ENCODE data around the gene EIF4H. TPM values are rescaled to one million over a fixed set of nuclear protein-coding genes. Genes with fewer than 3 reads are reported as not detected.
A peak's percentile ranks its signal among the peaks of the same experiment; 100 is the strongest.

The EIF4H gene
- total RNA-seq, 4 donors from 2014 or later, result 175 to 250 (median 213) TPM

GRCh38 chr7:74215921-74216320 is 41.8 kb downstream of the EIF4H start:
- H3K9me3 ChIP-seq, result no peaks in the 10 kb centered on the region
- WGBS, 2 donors (ENCODE audit: low coverage in 1 of 2), result 78 to 100% methylated on average over 1 to 15 of the region's 15 CpGs
- no peaks in the 10 kb centered on the region for H3K27me3 ChIP-seq
- in situ Hi-C loops (cut with MboI; ENCODE audit: low pct_ligation_motif_present in 1 of 4, low pct_unique_long_range_greater_than_20kb in 1 of 4, low sequenced_read_pairs in 3 of 4), result no loop called here
- no peak overlapping the region for H3K4me3 ChIP-seq
- no peak for DNase-seq
- no peak overlapping the region for H3K27ac ChIP-seq
- peaks cover 0 to 4% (median 0%) of the 10 kb centered on the region in 4 donors for H3K4me1 ChIP-seq
- intact Hi-C loops (cut with DNase I; ENCODE audit: low total_unique reads), result no loop called here
- no peaks in the 10 kb centered on the region for H3K36me3 ChIP-seq
- TF ChIP-seq POLR2A (IDR thresholded peaks at IDR 0.05) (no peak), POLR2AphosphoS5 (IDR thresholded peaks at IDR 0.05) (no peak), EP300 (IDR thresholded peaks at IDR 0.05; ENCODE audit: low read depth) (no peak)
- TF ChIP-seq, protein P1, sequence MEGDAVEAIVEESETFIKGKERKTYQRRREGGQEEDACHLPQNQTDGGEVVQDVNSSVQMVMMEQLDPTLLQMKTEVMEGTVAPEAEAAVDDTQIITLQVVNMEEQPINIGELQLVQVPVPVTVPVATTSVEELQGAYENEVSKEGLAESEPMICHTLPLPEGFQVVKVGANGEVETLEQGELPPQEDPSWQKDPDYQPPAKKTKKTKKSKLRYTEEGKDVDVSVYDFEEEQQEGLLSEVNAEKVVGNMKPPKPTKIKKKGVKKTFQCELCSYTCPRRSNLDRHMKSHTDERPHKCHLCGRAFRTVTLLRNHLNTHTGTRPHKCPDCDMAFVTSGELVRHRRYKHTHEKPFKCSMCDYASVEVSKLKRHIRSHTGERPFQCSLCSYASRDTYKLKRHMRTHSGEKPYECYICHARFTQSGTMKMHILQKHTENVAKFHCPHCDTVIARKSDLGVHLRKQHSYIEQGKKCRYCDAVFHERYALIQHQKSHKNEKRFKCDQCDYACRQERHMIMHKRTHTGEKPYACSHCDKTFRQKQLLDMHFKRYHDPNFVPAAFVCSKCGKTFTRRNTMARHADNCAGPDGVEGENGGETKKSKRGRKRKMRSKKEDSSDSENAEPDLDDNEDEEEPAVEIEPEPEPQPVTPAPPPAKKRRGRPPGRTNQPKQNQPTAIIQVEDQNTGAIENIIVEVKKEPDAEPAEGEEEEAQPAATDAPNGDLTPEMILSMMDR (IDR thresholded peaks at IDR 0.05), result no peak

DNA sequence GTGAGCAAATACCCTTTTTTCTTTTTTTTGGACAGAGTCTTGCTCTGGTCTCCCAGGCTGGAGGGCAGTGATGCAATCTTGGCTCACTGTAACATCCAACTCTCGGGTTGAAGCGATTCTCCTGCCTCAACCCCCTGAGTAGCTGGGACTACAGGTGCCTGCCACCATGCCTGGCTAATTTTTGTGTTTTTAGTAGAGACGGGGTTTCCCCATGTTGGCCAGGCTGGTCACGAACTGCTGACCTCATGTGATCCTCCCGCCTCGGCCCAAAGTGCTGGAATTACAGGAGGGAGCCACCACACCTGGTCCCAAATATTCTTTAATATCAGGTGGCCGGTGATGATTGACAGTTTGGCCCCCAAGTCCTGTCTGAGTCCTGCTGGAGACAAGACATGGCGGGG is 42.2 kb downstream of the EIF4H start:
- Histone ChIP-seq H3K36me3 (no peaks in the 10 kb centered on the region), H3K9me3 (no peaks in the 10 kb centered on the region), H3K4me3 (no peak overlapping the region), H3K27ac (no peak overlapping the region), H3K27me3 (no peaks in the 10 kb centered on the region), H3K4me1 (peaks cover 0 to 4% (median 0%) of the 10 kb centered on the region in 4 donors)
- no peak for DNase-seq
- WGBS, 2 donors (ENCODE audit: low coverage in 1 of 2), result 57% methylated on average over 8 of the region's 8 CpGs; no CpG with 5 or more reads in 1 of the 2 donors
- intact Hi-C loops (cut with DNase I; ENCODE audit: low total_unique reads), result no loop called here
- TF ChIP-seq POLR2A (IDR thresholded peaks at IDR 0.05) (no peak), POLR2AphosphoS5 (IDR thresholded peaks at IDR 0.05) (no peak), EP300 (IDR thresholded peaks at IDR 0.05; ENCODE audit: low read depth) (no peak)
- TF ChIP-seq, protein P1 (IDR thresholded peaks at IDR 0.05), result no peak
- in situ Hi-C loops (cut with MboI; ENCODE audit: low pct_ligation_motif_present in 1 of 4, low pct_unique_long_range_greater_than_20kb in 1 of 4, low sequenced_read_pairs in 3 of 4), result no loop called here

- intact Hi-C loops (cut with DNase I; ENCODE audit: low total_unique reads), result no loop called here
- Histone ChIP-seq H3K27ac (peak overlapping the region in 1 of 4 donors; percentile 12), H3K9me3 (no peaks in the 10 kb centered on the region), H3K4me3 (no peak overlapping the region), H3K27me3 (no peaks in the 10 kb centered on the region), H3K4me1 (peaks cover 0 to 4% (median 0%) of the 10 kb centered on the region in 4 donors), H3K36me3 (no peaks in the 10 kb centered on the region)
- 56 to 70% methylated on average over 4 to 20 of the region's 20 CpGs for WGBS, 2 donors (ENCODE audit: low coverage in 1 of 2)
- no peak for TF ChIP-seq EP300 (IDR thresholded peaks at IDR 0.05; ENCODE audit: low read depth)
- TF ChIP-seq, protein P1 (IDR thresholded peaks at IDR 0.05), result no peak
- no peak for TF ChIP-seq POLR2A (IDR thresholded peaks at IDR 0.05)
- TF ChIP-seq POLR2AphosphoS5 (IDR thresholded peaks at IDR 0.05), result no peak
- in situ Hi-C loops (cut with MboI; ENCODE audit: low pct_ligation_motif_present in 1 of 4, low pct_unique_long_range_greater_than_20kb in 1 of 4, low sequenced_read_pairs in 3 of 4), result no loop called here
- peak; percentile 30 for DNase-seq
Measured at GRCh38 chr7:74217455-74218342, 43.5 kb downstream of the EIF4H start.

- 63 to 77% methylated on average over 1 to 2 of the region's 2 CpGs for WGBS, 2 donors (ENCODE audit: low coverage in 1 of 2)
Measured at GRCh38 chr7:74218343-74218698, 44.2 kb downstream of the EIF4H start.

More at GRCh38 chr7:74218343-74218698, 44.2 kb downstream of the EIF4H start:
- Histone ChIP-seq H3K27me3 (no peaks in the 10 kb centered on the region), H3K27ac (no peak overlapping the region), H3K9me3 (no peaks in the 10 kb centered on the region), H3K36me3 (no peaks in the 10 kb centered on the region), H3K4me1 (peaks cover 0 to 4% (median 0%) of the 10 kb centered on the region in 4 donors), H3K4me3 (no peak overlapping the region)
- no peak for DNase-seq
- TF ChIP-seq POLR2A (IDR thresholded peaks at IDR 0.05) (no peak), POLR2AphosphoS5 (IDR thresholded peaks at IDR 0.05) (no peak), EP300 (IDR thresholded peaks at IDR 0.05; ENCODE audit: low read depth) (no peak)
- TF ChIP-seq, protein P1 (IDR thresholded peaks at IDR 0.05), result no peak
- intact Hi-C loops (cut with DNase I; ENCODE audit: low total_unique reads) (no loop called here), in situ Hi-C loops (cut with MboI; ENCODE audit: low pct_ligation_motif_present in 1 of 4, low pct_unique_long_range_greater_than_20kb in 1 of 4, low sequenced_read_pairs in 3 of 4) (no loop called here)

Measured in transverse colon (tissue), 4 donors.